GM21447 (cell line): Measurements from ENCODE around the gene GARNL3.

Source experiments
- ATAC-seq: cut with Tn5 transposase; IDR thresholded peaks from one replicate; pipeline ENCODE4 v1.9.1; 2021; ENCODE audit not compliant: unreplicated experiment

The GARNL3 gene

GRCh38 chr9:127264462-127265219, at the start of gene GARNL3:
Gene GARNL3 (plus strand): TSS chr9:127264774. CDS start chr9:127264878, 104 bp downstream.
- ATAC-seq = no peak

- no peak for ATAC-seq
Measured at GRCh38 chr9:127215268-127216209, 49.0 kb upstream of the GARNL3 start.

- ATAC-seq = no peak
Measured at GRCh38 chr9:127216210-127216887, 48.2 kb upstream of the GARNL3 start.

- ATAC-seq = no peak
Measured at GRCh38 chr9:127216888-127217217, 47.7 kb upstream of the GARNL3 start.

GRCh38 chr9:127218818-127219217, 45.8 kb upstream of the GARNL3 start:
- no peak for ATAC-seq

- ATAC-seq = no peak
Measured at GRCh38 chr9:127219520-127219919, 45.1 kb upstream of the GARNL3 start.

GRCh38 chr9:127221695-127222094, 42.9 kb upstream of the GARNL3 start:
- no peak for ATAC-seq

GRCh38 chr9:127222388-127223095, 42.0 kb upstream of the GARNL3 start:
- ATAC-seq = no peak

- ATAC-seq = no peak
Measured at GRCh38 chr9:127223266-127223665, 41.3 kb upstream of the GARNL3 start.

GRCh38 chr9:127223810-127224177, 40.8 kb upstream of the GARNL3 start:
- ATAC-seq = no peak

- peak; percentile 61 for ATAC-seq
Measured at GRCh38 chr9:127224178-127224882, 40.2 kb upstream of the GARNL3 start.

GRCh38 chr9:127224883-127225739, 39.5 kb upstream of the GARNL3 start:
- ATAC-seq = peak; percentile 45

- no peak for ATAC-seq
Measured at GRCh38 chr9:127225801-127226625, 38.6 kb upstream of the GARNL3 start.

GRCh38 chr9:127229691-127230417, 34.7 kb upstream of the GARNL3 start:
- ATAC-seq = no peak

- no peak for ATAC-seq
Measured at GRCh38 chr9:127231666-127232065, 32.9 kb upstream of the GARNL3 start.

GRCh38 chr9:127232833-127233549, 31.6 kb upstream of the GARNL3 start:
- no peak for ATAC-seq

GRCh38 chr9:127233550-127233949, 31.0 kb upstream of the GARNL3 start:
- no peak for ATAC-seq
